H9 (cell line): ENCODE data around the gene PGM2L1. TPM values are rescaled to one million over a fixed set of nuclear protein-coding genes. Genes with fewer than 3 reads are reported as not detected.

Experiments used
- DNase-seq: peaks from one replicate; pipeline ENCODE4 v3.0.0-alpha.2; 2017
- H2AFZ ChIP-seq: one replicate; pipeline ENCODE4 v1.6.1; 2013; ENCODE audit warnings: mild to moderate bottlenecking, low read length, control low read depth, moderate library complexity
- H2AK5ac ChIP-seq: 2 replicates; pipeline ENCODE4 v1.6.1; 2013; ENCODE audit warnings: low read length, control low read depth, mixed read lengths; ENCODE audit not compliant: insufficient read length
- H2BK120ac ChIP-seq: one replicate; pipeline ENCODE4 v1.6.1; 2013; ENCODE audit warnings: low read depth, mild to moderate bottlenecking, low read length, control low read depth, inconsistent platforms; ENCODE audit not compliant: poor library complexity, severe bottlenecking
- H2BK12ac ChIP-seq: 2 replicates; pipeline ENCODE4 v1.6.1; 2013; ENCODE audit warnings: low read length, control low read depth, mixed read lengths, low read depth; ENCODE audit not compliant: insufficient read length
- H2BK15ac ChIP-seq: 2 replicates; pipeline ENCODE4 v1.6.1; 2013; ENCODE audit warnings: low read depth, low read length, control low read depth
- H2BK20ac ChIP-seq: one replicate; pipeline ENCODE4 v1.6.1; 2013; ENCODE audit warnings: low read depth, mild to moderate bottlenecking, low read length, control low read depth, inconsistent platforms; ENCODE audit not compliant: poor library complexity, severe bottlenecking
- H2BK5ac ChIP-seq: 2 replicates; pipeline ENCODE4 v1.6.1; 2013; ENCODE audit warnings: low read length, control low read depth, mixed read lengths; ENCODE audit not compliant: insufficient read length
- H3K14ac ChIP-seq: 2 replicates; pipeline ENCODE4 v1.6.1; 2013; ENCODE audit warnings: low read length, control low read depth; ENCODE audit not compliant: insufficient read depth
- H3K18ac ChIP-seq: 2 replicates; pipeline ENCODE4 v1.6.1; 2013; ENCODE audit warnings: low read depth, mild to moderate bottlenecking, mixed read lengths, low read length, control low read depth; ENCODE audit not compliant: insufficient read length
- H3K23ac ChIP-seq: 2 replicates; pipeline ENCODE4 v1.6.1; 2013; ENCODE audit warnings: low read length, control low read depth, mixed read lengths, low read depth; ENCODE audit not compliant: insufficient read length
- H3K23me2 ChIP-seq: 2 replicates; pipeline ENCODE4 v1.6.1; 2013; ENCODE audit warnings: low read depth, mild to moderate bottlenecking, mixed read lengths, low read length, control low read depth; ENCODE audit not compliant: insufficient read length, poor library complexity, severe bottlenecking
- H3K27ac ChIP-seq: 2 replicates; pipeline ENCODE4 v1.5.1; 2013; ENCODE audit warnings: low read length, control low read depth, mixed read lengths, low read depth; ENCODE audit not compliant: insufficient read length
- H3K27me3 ChIP-seq: 2 replicates; pipeline ENCODE4 v1.6.1; 2013; ENCODE audit warnings: low read length, control low read depth, inconsistent platforms; ENCODE audit not compliant: insufficient read depth
- H3K4ac ChIP-seq: 2 replicates; pipeline ENCODE4 v1.6.1; 2013; ENCODE audit warnings: low read depth, mild to moderate bottlenecking, control low read depth, inconsistent platforms, low read length, moderate library complexity
- H3K4me1 ChIP-seq: 2 replicates; pipeline ENCODE4 v1.6.1; 2013; ENCODE audit warnings: low read length, control low read depth, inconsistent platforms; ENCODE audit not compliant: insufficient read depth
- H3K4me2 ChIP-seq: 2 replicates; pipeline ENCODE4 v1.6.1; 2013; ENCODE audit warnings: low read length, control low read depth, mixed read lengths; ENCODE audit not compliant: insufficient read length, insufficient read depth
- H3K56ac ChIP-seq: 2 replicates; pipeline ENCODE4 v1.6.1; 2013; ENCODE audit warnings: low read depth, mild to moderate bottlenecking, mixed read lengths, low read length, control low read depth; ENCODE audit not compliant: insufficient read length
- H3K79me1 ChIP-seq: 2 replicates; pipeline ENCODE4 v1.6.1; 2013; ENCODE audit warnings: low read depth, mild to moderate bottlenecking, moderate library complexity, low read length, control low read depth, inconsistent platforms; ENCODE audit not compliant: insufficient read depth, poor library complexity, severe bottlenecking
- H3K79me2 ChIP-seq: 2 replicates; pipeline ENCODE4 v1.6.1; 2013; ENCODE audit warnings: low read length, control low read depth, inconsistent platforms; ENCODE audit not compliant: insufficient read depth
- H3K9ac ChIP-seq: 2 replicates; pipeline ENCODE4 v1.6.1; 2013; ENCODE audit warnings: low read length, control low read depth, mixed read lengths; ENCODE audit not compliant: insufficient read length; ENCODE audit errors: extremely low read depth
- H3K9me3 ChIP-seq: one replicate; pipeline ENCODE4 v1.6.1; 2013; ENCODE audit warnings: low read depth, low read length, inconsistent platforms; ENCODE audit not compliant: control insufficient read depth
- H3T11ph ChIP-seq: one replicate; pipeline ENCODE4 v1.6.1; 2013; ENCODE audit warnings: mild to moderate bottlenecking, low read length, control low read depth, inconsistent platforms
- H4K20me1 ChIP-seq: one replicate; pipeline ENCODE4 v1.6.1; 2013; ENCODE audit not compliant: control insufficient read depth, insufficient read length, insufficient read depth
- H4K5ac ChIP-seq: 2 replicates; pipeline ENCODE4 v1.6.1; 2013; ENCODE audit warnings: low read depth, mild to moderate bottlenecking, mixed read lengths, low read length, control low read depth; ENCODE audit not compliant: insufficient read length
- H4K8ac ChIP-seq: replicated peaks from 2 replicates; pipeline ENCODE4 v1.6.1; 2013; ENCODE audit warnings: low read length, control low read depth, mixed read lengths, low read depth; ENCODE audit not compliant: insufficient read length
- H4K91ac ChIP-seq: 2 replicates; pipeline ENCODE4 v1.6.1; 2013; ENCODE audit warnings: low read depth, mild to moderate bottlenecking, moderate library complexity, mixed read lengths, low read length, control low read depth; ENCODE audit not compliant: insufficient read length
- H3K27ac Mint-ChIP-seq, 3 experiments: 2 replicates in 2 of 3; 3 replicates in 1 of 3; pipeline ENCODE4 v1.8.0; 2020 to 2021; ENCODE audit warnings: mixed read lengths in 3 of 3, mild to moderate bottlenecking in 1 of 3, moderate library complexity in 1 of 3
- H3K27me3 Mint-ChIP-seq: 2 replicates; pipeline ENCODE4 v1.8.0; 2021; ENCODE audit warnings: low read depth, mild to moderate bottlenecking, moderate library complexity, mixed read lengths
- H3K36me3 Mint-ChIP-seq, 3 experiments: 2 replicates in 2 of 3; 3 replicates in 1 of 3; pipeline ENCODE4 v1.8.0; 2020 to 2021; ENCODE audit warnings: low read depth in 3 of 3, mixed read lengths in 3 of 3; ENCODE audit not compliant: insufficient read depth in 1 of 3
- H3K4me1 Mint-ChIP-seq, 2 experiments: 2 replicates each; pipeline ENCODE4 v1.8.0; 2020; ENCODE audit warnings: mixed read lengths in 2 of 2
- H3K4me3 Mint-ChIP-seq, 2 experiments: 2 replicates in 1 of 2; 3 replicates in 1 of 2; pipeline ENCODE4 v1.8.0; 2020 to 2021; ENCODE audit warnings: mild to moderate bottlenecking in 2 of 2, mixed read lengths in 2 of 2, moderate library complexity in 1 of 2
- H3K9me3 Mint-ChIP-seq, 2 experiments: 2 replicates in 1 of 2; 3 replicates in 1 of 2; pipeline ENCODE4 v1.8.0; 2020; ENCODE audit warnings: mild to moderate bottlenecking in 2 of 2, mixed read lengths in 2 of 2, moderate library complexity in 1 of 2
- CTCF ChIP-seq: fragments of 200-600 bp; sonication (generic); conservative IDR thresholded peaks from 3 replicates; pipeline ENCODE4 v1.8.0; 2021; ENCODE audit warnings: antibody characterized with exemption, mild to moderate bottlenecking
- WGBS: extraction: QIAGEN DNeasy Blood & Tissue Kit; methylation state at CpG from one replicate; pipeline ENCODE4 v1.1.7; 2013; ENCODE audit warnings: missing lambda C conversion rate, low lambda C conversion rate, mixed read lengths; ENCODE audit not compliant: insufficient read length; ENCODE audit errors: extremely low coverage; 5-methylcytosine and 5-hydroxymethylcytosine counted together
- total RNA-seq: library from RNA; stranded (reverse); gene quantifications from 2 replicates; pipeline ENCODE4 v1.2.1, GENCODE V29; 2021

Gene PGM2L1
- total RNA-seq, 1 experiment from 2014 or later, result 16.9 TPM

- peaks cover 2% of the 10 kb centered on the region; the same call in 1 of the 2 replicates for H3K27me3 Mint-ChIP-seq
These were observed 31.0 kb upstream of the PGM2L1 start for GRCh38 chr11:74429205-74429604.

More at GRCh38 chr11:74429205-74429604, 31.0 kb upstream of the PGM2L1 start:
- H4K20me1 ChIP-seq, result no peaks in the 10 kb centered on the region
- H3K18ac ChIP-seq, result no peak overlapping the region
- H3K27ac ChIP-seq, result no peak overlapping the region
- H3K4ac ChIP-seq, result no peak overlapping the region
- DNase-seq, result no peak
- H3K56ac ChIP-seq, result no peak overlapping the region
- no peaks in the 10 kb centered on the region for H3K27me3 ChIP-seq
- no peak overlapping the region for H3K23ac ChIP-seq
- TF ChIP-seq CTCF, result no peak
- no peak overlapping the region for H2BK20ac ChIP-seq
- H3K9ac ChIP-seq, result no peak overlapping the region
- H2BK12ac ChIP-seq, result no peak overlapping the region
- no peak overlapping the region for H3K4me3 Mint-ChIP-seq
- H3K23me2 ChIP-seq, result no peaks in the 10 kb centered on the region
- H4K91ac ChIP-seq, result no peak overlapping the region
- no peak overlapping the region for H4K8ac ChIP-seq
- peaks cover 0 to 1% (median 0%) of the 10 kb centered on the region in 3 experiments; a peak in 1 of 7 replicates for H3K36me3 Mint-ChIP-seq
- H3T11ph ChIP-seq, result no peak overlapping the region
- no peaks in the 10 kb centered on the region for H3K79me1 ChIP-seq
- H2BK120ac ChIP-seq, result no peak overlapping the region
- H3K27ac Mint-ChIP-seq, result no peak overlapping the region
- no peak overlapping the region for H2BK5ac ChIP-seq
- no peaks in the 10 kb centered on the region for H3K4me1 Mint-ChIP-seq
- no peaks in the 10 kb centered on the region for H3K79me2 ChIP-seq
- H3K4me2 ChIP-seq, result no peak overlapping the region
- no peak overlapping the region for H4K5ac ChIP-seq
- WGBS, result no CpG with 5 or more reads among the region's 3 CpGs
- H3K14ac ChIP-seq, result no peak overlapping the region
- no peak overlapping the region for H2AFZ ChIP-seq
- H2AK5ac ChIP-seq, result no peak overlapping the region
- H3K4me1 ChIP-seq, result no peaks in the 10 kb centered on the region
- H3K9me3 ChIP-seq, result no peaks in the 10 kb centered on the region
- H3K9me3 Mint-ChIP-seq, result peaks cover 3 to 8% of the 10 kb centered on the region in 2 experiments; a peak in 3 of 5 replicates
- no peak overlapping the region for H2BK15ac ChIP-seq
